SH-SY5Y (cell line): ENCODE measurements around the gene POLR3B.

ENCODE experiments used
- GATA2 ChIP-seq: IDR thresholded peaks from 2 replicates; pipeline ENCODE4 v1.6.1; 2011; ENCODE audit warnings: mild to moderate bottlenecking, low read depth, low read length
- GATA3 ChIP-seq: IDR thresholded peaks from 2 replicates; pipeline ENCODE4 v1.6.1; 2011; ENCODE audit warnings: low read depth, mild to moderate bottlenecking, low read length, moderate library complexity

GRCh38 chr12:106541201-106541600, 183.7 kb downstream of the POLR3B start:
- TF ChIP-seq GATA2 (no peak), GATA3 (no peak)
